Fibroblast of lung (primary cell): ENCODE measurements around the gene TCF4.

ENCODE experiments used
- EZH2 ChIP-seq: IDR thresholded peaks from 2 replicates; pipeline ENCODE4 v1.5.1; 2012; ENCODE audit warnings: low read length, control low read depth, mild to moderate bottlenecking; ENCODE audit errors: missing control alignments
- TF ChIP-seq, protein P1 (sequence below), 2 donors: IDR thresholded peaks in 1 of 2; conservative IDR thresholded peaks in 1 of 2; 1 replicate in 1 of 2; 2 replicates in 1 of 2; pipeline ENCODE4 v1.5.1; 2011 to 2012; ENCODE audit warnings: low read length in 2 of 2, control low read depth in 1 of 2, inconsistent platforms in 1 of 2, low read depth in 1 of 2, mild to moderate bottlenecking in 1 of 2

DNA sequence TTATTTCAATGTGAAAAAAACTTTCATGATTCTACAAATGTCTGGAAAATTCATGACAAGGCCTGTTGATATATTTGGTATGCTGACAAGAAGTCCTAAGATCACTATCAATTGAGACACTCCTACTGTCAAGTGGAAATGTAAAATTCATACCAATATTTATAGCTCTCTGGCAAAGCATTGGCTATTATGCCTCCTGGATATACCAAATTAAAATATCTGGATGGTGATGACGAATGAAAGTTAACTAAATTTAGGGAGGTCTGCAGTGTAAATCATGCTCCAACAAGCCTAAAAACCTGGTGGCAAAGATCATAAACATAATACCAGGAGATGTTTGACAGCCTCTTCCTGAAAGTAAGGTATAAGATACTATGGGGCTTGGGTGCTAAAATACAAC is 41.1 kb upstream of the TCF4 start:
- TF ChIP-seq, protein P1, sequence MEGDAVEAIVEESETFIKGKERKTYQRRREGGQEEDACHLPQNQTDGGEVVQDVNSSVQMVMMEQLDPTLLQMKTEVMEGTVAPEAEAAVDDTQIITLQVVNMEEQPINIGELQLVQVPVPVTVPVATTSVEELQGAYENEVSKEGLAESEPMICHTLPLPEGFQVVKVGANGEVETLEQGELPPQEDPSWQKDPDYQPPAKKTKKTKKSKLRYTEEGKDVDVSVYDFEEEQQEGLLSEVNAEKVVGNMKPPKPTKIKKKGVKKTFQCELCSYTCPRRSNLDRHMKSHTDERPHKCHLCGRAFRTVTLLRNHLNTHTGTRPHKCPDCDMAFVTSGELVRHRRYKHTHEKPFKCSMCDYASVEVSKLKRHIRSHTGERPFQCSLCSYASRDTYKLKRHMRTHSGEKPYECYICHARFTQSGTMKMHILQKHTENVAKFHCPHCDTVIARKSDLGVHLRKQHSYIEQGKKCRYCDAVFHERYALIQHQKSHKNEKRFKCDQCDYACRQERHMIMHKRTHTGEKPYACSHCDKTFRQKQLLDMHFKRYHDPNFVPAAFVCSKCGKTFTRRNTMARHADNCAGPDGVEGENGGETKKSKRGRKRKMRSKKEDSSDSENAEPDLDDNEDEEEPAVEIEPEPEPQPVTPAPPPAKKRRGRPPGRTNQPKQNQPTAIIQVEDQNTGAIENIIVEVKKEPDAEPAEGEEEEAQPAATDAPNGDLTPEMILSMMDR (conservative IDR thresholded peaks at IDR 0.05 in 1 of 2, IDR thresholded peaks at IDR 0.05 in 1 of 2; ENCODE audit: low read depth in 1 of 2, low read length in 2 of 2) = no peak
- TF ChIP-seq EZH2 = no peak
